Mesodermal cell (in vitro differentiated cells): ENCODE results near the gene LKAAEAR1.

ENCODE experiments used
- H3K27ac ChIP-seq: 2 replicates; pipeline ENCODE4 v1.7.0; 2013; ENCODE audit warnings: mild to moderate bottlenecking, low read depth, low read length, moderate library complexity; ENCODE audit not compliant: severe bottlenecking
- H3K36me3 ChIP-seq: 2 replicates; pipeline ENCODE4 v1.7.1; 2013; ENCODE audit warnings: mild to moderate bottlenecking, low read length, moderate library complexity; ENCODE audit not compliant: control insufficient read depth, insufficient read depth
- H3K4me1 ChIP-seq: one replicate; pipeline ENCODE4 v1.7.1; 2013; ENCODE audit warnings: mild to moderate bottlenecking, low read length; ENCODE audit not compliant: insufficient read depth, control insufficient read depth, poor library complexity, severe bottlenecking
- H3K4me3 ChIP-seq: 2 replicates; pipeline ENCODE4 v1.7.0; 2013; ENCODE audit warnings: low read length, control low read depth, mild to moderate bottlenecking; ENCODE audit not compliant: insufficient read depth, poor library complexity, severe bottlenecking; ENCODE audit errors: extremely low read depth
- H3K9me3 ChIP-seq: 2 replicates; pipeline ENCODE4 v1.7.1; 2013; ENCODE audit warnings: mild to moderate bottlenecking, low read length, moderate library complexity; ENCODE audit not compliant: control insufficient read depth
- WGBS, 2 experiments: methylation state at CpG; one replicate each; pipeline ENCODE4 v1.1.5; 2013; ENCODE audit warnings: missing lambda C conversion rate in 2 of 2; ENCODE audit not compliant: insufficient coverage in 2 of 2; 5-methylcytosine and 5-hydroxymethylcytosine counted together

LKAAEAR1 gene

GRCh38 chr20:64110411-64111068 lies 26.3 kb upstream of the LKAAEAR1 start:
- H3K4me1 ChIP-seq = no peaks in the 10 kb centered on the region
- no peak overlapping the region for H3K4me3 ChIP-seq
- no peaks in the 10 kb centered on the region for H3K36me3 ChIP-seq
- H3K27ac ChIP-seq = no peak overlapping the region
- 92 to 96% methylated on average over 9 to 10 of the region's 10 CpGs for WGBS, 2 experiments
- H3K9me3 ChIP-seq = no peaks in the 10 kb centered on the region

- Histone ChIP-seq H3K4me1 (no peaks in the 10 kb centered on the region), H3K36me3 (no peaks in the 10 kb centered on the region)
- WGBS, 2 experiments = 90 to 93% methylated on average over 8 to 13 of the region's 16 CpGs
These were observed 25.7 kb upstream of the LKAAEAR1 start for GRCh38 chr20:64109831-64110391.

DNA sequence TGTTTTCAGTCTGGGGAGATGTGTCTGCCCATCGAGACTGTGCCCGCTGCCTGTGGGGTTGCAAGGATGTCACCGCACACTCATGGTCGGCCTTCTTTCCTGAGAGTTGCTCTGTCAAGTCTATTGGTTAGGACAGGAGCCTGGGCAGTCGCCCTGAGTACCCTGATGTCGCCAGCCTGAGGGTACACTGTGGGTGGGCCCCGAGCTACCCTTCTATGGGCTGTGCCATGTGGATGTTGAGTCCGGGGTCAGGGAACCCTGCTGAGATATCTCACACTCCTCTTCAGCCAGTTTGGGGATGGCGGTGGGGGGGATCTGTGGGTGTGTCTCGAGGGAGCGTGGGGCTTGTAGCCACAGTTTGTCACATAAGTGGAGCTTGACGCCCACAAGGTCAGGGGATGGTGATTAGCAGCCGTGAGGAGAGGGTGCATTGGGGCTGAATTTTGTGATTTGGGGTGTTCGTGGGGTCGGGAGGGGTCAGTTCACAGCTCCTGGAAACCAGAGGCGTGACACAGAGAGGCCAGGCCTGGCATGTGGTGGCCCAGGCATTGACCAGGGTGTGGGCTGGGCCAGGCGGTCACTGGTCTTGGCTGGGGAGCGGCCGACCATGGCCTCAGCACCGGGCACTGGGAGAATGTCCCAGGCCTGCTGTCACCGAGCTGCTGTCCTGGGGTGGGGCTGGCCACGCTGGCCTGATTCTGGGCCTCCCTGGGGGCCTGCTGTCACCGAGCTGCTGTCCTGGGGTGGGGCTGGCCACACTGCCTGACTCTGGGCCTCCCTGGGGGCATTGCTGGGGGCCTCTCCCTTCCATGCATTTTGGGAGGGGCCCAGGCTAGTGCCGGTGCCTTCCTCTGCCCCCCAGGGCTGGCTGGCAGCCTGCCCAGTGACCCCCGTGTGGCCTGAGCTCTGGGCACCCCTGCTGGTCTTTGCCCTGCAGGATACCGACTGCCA lies 24.8 kb upstream of the LKAAEAR1 start:
- Histone ChIP-seq H3K27ac (no peak overlapping the region), H3K36me3 (no peaks in the 10 kb centered on the region), H3K4me3 (no peak overlapping the region), H3K4me1 (no peaks in the 10 kb centered on the region), H3K9me3 (no peaks in the 10 kb centered on the region)
- 90% methylated on average over 22 to 26 of the region's 26 CpGs for WGBS, 2 experiments

More at GRCh38 chr20:64109831-64110391, 25.7 kb upstream of the LKAAEAR1 start:
- Histone ChIP-seq H3K4me3 (no peak overlapping the region), H3K9me3 (no peaks in the 10 kb centered on the region), H3K27ac (no peak overlapping the region)

- H3K27ac ChIP-seq = no peak overlapping the region
- 85 to 92% methylated on average over 17 to 18 of the region's 19 CpGs for WGBS, 2 experiments
- no peaks in the 10 kb centered on the region for H3K9me3 ChIP-seq
- H3K4me1 ChIP-seq = no peaks in the 10 kb centered on the region
- no peak overlapping the region for H3K4me3 ChIP-seq
- H3K36me3 ChIP-seq = no peaks in the 10 kb centered on the region
These were observed 23.7 kb upstream of the LKAAEAR1 start for GRCh38 chr20:64107736-64108457.

DNA sequence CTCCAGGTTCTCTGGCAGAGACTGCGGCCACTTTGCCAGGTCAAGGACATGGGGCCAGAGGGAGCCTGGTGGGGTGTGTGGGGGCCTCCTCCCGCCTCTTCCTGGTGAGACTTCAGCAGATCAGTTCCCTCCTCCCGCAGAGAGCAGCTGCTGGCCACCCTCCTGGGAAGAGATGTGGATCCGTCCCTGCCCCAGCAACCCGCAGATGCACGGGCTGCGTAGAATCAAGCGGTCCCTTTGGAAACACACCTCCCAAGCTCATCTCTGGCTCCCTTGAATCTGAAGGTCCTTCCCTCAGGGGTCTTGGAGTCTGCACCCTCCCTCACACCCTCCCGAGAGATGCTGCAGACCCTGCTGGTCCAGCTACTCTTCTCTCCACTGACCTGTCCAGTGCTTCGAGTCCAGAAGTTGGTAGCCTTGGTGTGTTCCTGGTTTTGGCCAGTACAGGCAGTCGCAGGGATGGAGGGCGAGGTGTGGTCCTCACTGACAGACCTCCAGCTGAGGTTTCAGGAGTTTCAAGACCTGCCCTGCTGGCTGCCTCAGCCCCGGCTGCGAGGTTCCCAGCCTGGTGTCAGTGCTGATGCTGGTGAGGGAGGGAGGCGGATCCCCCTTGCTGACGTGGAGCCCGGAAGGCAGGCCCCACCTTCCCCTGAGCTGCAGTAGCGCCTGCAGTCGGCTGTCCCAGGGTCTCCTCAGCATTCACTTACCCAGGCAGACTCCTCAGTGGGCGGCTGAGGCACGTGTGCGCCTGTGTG lies 23.0 kb upstream of the LKAAEAR1 start, which contains the start of gene NPBWR2:
Gene NPBWR2, minus strand, starts transcription at position 585 of the 755 bp plus-strand sequence. CDS start 734 bp downstream, outside the sequence.
- Histone ChIP-seq H3K4me1 (no peaks in the 10 kb centered on the region), H3K27ac (no peak within 1 kb of the TSS), H3K36me3 (no peaks in the 10 kb centered on the region), H3K4me3 (no peak within 1 kb of the TSS), H3K9me3 (no peaks in the 10 kb centered on the region)
- WGBS, 2 experiments = 70 to 77% methylated on average over 18 to 19 of the region's 22 CpGs

- Histone ChIP-seq H3K27ac (no peak overlapping the region), H3K4me3 (no peak overlapping the region), H3K4me1 (no peaks in the 10 kb centered on the region), H3K9me3 (no peaks in the 10 kb centered on the region), H3K36me3 (no peaks in the 10 kb centered on the region)
- WGBS, 2 experiments = 90 to 94% methylated on average over 28 of the region's 28 CpGs
These were observed 22.3 kb upstream of the LKAAEAR1 start for GRCh38 chr20:64106435-64106961.

DNA sequence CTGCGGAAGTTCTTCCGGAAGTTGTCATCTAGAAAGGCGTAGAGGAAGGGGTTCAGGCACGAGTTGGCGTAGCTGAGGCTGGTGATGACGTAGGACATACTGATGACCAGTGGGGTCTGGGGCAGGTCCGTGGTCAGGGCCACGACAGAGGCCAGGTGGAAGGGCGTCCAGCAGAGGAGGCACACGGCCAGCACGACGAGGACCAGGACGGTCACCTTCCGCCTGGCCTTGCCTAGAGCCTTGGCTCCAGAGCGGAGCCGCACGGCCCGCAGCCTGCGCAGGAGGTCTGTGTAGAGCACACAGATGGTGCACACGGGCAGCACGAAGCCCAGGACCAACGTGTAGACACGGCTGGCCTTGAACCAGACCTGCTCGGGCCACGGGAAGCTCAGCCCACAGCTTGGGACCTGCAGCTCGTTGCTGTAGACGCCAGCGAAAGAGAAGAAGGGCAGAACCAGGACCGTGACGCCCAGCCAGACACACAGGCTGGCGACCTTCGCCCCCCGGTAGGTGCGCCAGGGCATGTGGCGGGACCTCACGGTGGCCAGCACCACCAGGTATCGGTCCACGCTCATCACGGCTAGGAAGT lies 21.7 kb upstream of the LKAAEAR1 start:
- H3K4me1 ChIP-seq = no peaks in the 10 kb centered on the region
- 95% methylated on average over 37 to 39 of the region's 39 CpGs for WGBS, 2 experiments
- no peak overlapping the region for H3K27ac ChIP-seq
- H3K4me3 ChIP-seq = no peak overlapping the region
- H3K9me3 ChIP-seq = no peaks in the 10 kb centered on the region
- H3K36me3 ChIP-seq = no peaks in the 10 kb centered on the region

DNA sequence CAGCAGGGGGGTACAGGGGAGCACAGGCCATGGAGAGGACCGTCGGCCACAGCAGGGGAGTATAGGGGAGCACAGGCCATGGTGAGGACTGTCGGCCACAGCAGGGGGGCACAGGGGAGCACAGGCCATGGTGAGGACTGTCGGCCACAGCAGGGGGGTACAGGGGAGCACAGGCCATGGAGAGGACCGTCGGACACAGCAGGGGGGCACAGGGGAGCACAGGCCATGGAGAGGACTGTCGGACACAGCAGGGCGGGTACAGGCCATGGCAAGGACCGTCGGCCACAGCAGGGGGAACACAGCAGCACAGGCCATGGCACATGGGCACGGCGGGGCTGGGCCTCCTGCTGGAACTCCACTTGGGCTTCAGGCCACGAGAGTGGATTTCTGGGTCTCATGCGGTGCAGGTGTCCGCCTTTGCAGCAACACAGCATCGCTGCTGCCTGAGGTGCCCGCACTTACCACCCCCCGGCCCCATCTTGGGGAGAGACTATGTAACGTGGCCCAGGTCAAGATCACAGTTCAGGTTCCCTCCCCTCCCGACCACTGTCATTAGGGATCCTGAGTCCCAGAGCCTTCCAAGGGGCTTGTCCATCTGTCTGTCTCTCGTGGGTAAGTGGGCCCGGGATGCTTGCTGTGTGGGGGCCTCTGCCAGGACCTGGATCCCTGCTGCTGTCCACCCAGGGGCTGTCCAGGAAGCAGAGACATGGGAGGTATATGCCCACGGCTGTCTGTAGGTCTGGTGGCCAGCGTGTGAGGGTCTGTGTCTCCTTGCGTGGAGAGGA lies 20.7 kb upstream of the LKAAEAR1 start:
- WGBS, 2 experiments = 94 to 96% methylated on average over 23 of the region's 25 CpGs
- no peaks in the 10 kb centered on the region for H3K9me3 ChIP-seq
- H3K27ac ChIP-seq = no peak overlapping the region
- H3K4me1 ChIP-seq = no peaks in the 10 kb centered on the region
- no peaks in the 10 kb centered on the region for H3K36me3 ChIP-seq
- no peak overlapping the region for H3K4me3 ChIP-seq
